SKM-1 (cell line): ENCODE results near the gene RBP7.

Experiments
- DNase-seq: peaks from one replicate; lab custom pipeline; 2025; ENCODE audit not compliant: unreplicated experiment; lab: John Stamatoyannopoulos, UW

RBP7 gene

GRCh38 chr1:10064416-10065343 is 67.7 kb downstream of the RBP7 start:
- no peak for DNase-seq

DNA sequence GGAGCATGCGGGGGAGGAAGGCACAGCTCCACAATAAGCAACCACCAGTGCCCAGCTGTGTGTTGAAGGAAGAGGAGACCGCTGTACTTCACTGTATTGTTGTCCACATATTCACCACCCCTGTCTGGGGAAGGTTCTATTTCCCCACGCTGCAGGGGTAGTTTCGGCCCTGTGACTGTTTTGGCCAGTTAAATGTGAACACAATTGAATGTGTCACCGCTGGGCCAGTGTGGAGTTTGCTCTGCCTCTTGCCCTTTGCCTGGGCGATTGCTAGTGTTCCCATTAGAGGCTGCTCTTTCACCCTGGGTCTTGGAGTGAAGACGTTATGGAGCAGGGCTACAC is 68.3 kb downstream of the RBP7 start:
- no peak for DNase-seq
